Medulla oblongata (tissue), 1 donor: ENCODE data around the gene MIPOL1.

Source experiments
- DNase-seq: peaks from one replicate; pipeline ENCODE4 v3.0.0-alpha.2; 2015; ENCODE audit errors: extremely low spot score

The MIPOL1 gene

DNA sequence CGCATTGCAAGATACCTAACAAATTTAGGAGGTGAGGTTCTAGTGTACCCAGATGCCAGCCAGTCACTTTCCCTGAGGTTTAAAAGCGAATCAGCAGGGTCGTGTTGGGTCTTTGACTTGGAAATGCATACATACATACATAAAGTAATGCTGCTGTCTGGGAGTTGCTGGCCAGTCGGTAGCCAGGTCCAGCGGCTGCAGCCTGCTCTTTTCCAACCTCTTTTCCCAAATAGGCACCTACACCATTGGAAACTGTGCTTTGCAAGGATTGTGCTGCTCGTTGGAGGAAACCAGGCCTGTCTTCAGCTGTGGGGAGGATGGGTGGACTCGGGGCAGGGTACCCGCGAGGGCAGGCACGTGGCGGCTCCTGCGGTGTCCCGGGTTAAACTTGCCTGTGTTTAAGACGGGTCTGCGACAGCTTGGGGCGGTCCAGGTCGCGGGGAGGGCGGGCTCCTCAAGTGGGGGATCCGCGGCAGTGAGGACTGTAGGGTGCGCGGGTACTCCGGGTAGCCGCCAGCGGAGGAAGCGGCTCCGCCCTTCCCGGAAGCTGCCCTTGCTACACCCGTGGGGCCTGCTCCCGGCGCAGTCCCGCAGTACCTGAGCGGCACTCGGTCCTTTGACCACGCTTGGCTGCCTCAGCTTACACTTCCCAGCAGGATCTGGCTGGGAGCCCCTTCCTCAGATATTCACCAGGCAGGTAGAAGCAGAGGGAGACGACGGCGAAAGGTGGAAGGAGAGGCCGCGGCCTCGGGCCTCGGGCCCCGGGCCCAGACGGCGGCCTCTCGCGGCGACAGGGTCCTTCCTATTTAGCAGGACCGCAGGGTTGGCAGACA is 400.4 kb downstream of the MIPOL1 start:
- DNase-seq, result no peak

DNA sequence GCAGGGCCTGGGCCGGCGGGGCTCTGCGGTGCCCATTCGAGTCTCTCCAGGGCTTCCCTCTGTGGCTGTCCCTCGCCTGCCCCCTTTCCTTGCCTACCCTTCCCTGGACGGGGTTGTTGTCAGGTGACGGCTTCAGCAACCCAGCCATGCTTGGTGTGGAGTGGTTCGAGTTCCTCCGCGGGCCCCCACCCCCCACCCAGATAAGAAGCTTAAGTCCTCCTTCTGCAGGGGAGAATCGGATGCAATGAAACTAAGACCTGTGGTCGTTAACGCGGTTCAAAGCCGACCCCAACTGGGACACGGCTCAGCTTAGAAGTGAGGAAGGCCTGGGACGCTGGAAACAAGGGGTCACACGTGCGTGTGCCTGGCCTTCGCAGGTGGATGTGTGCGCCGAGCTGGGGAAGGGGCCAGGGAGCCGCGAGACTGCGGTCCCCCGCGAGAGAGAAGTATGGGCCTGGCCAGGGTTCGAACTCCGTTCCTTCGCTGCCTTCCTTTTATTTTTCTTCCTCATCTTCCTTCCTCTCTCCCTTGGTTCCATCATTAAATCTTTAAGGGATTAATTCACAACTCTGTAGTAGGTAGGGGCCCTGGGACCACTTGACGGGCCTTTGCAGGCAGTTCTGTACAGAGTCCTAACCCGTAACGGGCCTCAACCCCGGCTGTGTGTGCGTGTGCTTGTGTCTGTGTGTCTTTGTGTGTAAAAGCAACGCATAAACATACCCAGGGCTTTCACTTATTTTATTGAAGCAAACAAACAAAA is 401.2 kb downstream of the MIPOL1 start:
- no peak for DNase-seq

DNA sequence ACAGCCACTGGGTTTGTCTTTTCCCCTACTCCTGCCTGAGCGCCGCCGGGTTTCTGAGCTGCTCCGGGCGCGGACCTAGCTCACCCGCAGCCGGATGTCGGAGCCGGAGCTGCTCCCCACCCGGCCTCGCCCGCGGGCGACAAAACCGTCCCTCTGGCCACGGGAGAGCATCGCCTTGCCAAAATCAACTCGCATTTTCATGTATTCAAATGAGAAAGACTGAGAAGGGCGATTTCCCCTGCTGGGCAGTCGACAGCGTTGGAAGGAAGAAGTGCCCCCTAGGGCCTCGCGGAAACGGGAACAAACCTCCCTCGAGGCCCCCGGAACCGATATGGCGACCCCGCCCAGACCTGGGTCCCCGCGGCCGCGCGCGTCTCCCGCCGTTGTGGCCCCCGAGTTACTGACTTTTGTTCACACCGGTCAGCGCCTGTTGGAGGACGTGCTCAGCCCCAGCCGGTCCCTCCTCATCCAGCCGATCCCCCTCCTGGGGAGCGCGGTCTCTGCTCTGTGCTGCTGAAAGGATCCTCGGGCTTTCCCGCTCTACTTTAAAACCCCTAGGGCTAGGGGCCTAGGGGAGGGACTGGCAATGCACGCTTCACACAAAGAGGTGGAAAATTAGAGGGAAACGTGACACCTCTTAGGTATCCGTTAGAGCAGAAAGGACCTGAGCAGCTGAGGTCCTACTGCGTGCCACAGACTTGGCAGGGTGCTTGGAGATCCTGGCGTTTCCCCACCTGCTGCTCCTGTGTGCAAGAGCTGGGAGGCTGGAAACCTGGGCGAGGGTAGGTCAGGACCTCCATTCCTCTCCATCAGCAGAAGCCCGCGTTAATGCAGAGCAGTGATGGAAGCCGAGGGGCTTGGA is 402.0 kb downstream of the MIPOL1 start:
- no peak for DNase-seq

DNA sequence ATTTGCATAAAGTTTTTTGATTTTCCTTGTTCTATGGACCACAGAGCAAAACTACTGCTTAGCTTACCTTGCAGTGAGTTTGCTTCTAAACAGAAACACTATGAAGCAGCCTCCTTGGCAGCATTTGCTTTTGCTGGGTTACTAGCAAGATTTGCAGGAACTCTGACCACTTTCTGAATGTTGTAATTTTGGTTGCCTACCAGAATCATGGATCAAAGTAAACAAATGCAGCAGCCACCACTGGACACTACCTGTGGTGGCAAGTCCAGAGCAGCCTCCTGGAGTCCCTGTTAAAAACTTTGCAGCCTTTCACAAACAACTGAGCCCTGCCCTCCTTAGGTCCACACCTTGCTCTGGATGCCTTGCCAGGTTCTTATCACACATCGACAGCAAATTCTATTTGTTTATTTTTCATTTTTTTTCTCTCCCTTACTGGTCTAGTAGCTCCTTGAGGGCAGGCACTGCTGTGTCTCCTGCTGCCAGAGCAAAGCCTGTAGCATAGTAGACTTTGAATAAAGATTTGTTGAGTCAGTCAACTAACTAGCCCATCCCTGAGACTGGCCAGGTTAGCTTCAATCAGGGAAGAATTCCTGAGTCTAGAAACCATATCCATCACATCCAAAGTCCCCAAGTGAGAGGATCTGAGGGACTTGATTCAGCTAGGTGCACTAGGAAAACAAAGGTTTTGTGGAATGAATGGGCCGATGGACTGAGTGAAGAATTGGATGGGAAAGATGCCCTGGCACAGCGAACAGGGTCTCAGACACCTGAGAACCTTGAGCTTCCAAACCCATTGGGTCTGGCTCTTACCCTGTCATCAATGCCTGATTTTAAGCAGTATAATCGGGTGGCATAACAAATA is 403.4 kb downstream of the MIPOL1 start:
- no peak for DNase-seq

DNA sequence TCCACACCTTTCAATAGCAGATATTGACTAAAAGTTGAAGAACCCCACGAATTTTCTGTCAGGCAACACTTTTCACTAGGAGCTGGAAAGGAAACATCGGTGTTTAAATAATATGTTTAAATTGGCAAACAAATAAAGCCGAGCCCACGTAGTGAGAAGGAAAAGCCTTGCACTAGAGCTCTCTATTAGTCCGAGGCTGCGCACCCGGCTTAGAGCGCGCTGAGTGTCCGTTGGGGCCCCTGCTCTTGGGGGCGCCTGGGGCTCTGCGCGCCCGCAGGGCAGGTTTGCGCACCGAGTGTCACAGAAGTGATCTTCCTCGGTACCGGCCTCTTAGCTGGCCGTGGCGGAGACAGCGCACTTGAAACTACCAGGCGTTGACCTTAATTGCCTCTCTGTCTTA is 404.1 kb downstream of the MIPOL1 start:
- DNase-seq, result no peak
